ENCODE measurements around the gene FHOD1. TPM values are rescaled to one million over a fixed set of nuclear protein-coding genes. Genes with fewer than 3 reads are reported as not detected.

FHOD1 gene
- total RNA-seq, 1 donor from 2014 or later, result 2.6 TPM

DNA sequence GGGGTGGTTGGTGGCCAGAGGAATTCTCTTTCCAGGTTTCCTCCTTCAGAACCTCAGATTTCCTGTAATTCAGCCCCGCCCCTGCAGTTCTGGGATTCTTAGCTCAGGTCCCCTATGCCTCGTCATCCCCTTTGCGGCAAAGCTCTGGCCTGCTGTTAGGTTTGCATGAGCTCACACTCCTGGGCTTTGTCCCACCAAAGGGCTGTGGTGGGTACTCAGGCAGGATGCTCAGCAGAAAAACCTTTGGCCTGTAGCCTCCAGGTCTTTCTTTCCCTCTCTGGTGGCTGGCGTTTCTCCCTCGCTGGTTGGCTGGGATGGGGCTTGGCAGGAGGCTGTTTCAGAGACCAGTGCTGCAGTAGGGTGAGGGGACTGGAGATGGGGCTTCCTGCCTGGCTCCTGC lies 22.5 kb upstream of the FHOD1 start:
- TF ChIP-seq, protein P1, sequence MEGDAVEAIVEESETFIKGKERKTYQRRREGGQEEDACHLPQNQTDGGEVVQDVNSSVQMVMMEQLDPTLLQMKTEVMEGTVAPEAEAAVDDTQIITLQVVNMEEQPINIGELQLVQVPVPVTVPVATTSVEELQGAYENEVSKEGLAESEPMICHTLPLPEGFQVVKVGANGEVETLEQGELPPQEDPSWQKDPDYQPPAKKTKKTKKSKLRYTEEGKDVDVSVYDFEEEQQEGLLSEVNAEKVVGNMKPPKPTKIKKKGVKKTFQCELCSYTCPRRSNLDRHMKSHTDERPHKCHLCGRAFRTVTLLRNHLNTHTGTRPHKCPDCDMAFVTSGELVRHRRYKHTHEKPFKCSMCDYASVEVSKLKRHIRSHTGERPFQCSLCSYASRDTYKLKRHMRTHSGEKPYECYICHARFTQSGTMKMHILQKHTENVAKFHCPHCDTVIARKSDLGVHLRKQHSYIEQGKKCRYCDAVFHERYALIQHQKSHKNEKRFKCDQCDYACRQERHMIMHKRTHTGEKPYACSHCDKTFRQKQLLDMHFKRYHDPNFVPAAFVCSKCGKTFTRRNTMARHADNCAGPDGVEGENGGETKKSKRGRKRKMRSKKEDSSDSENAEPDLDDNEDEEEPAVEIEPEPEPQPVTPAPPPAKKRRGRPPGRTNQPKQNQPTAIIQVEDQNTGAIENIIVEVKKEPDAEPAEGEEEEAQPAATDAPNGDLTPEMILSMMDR (IDR thresholded peaks at IDR 0.05; ENCODE audit: insufficient read depth, low read length, severe bottlenecking), result no peak
- FAIRE-seq, result no peak
- Histone ChIP-seq H3K4me3 (ENCODE audit: low read depth, low read length) (no peak overlapping the region), H3K36me3 (ENCODE audit: control insufficient read depth, insufficient read depth, low read length) (no peaks in the 10 kb centered on the region), H3K27me3 (ENCODE audit: control insufficient read depth, insufficient read depth, low read length) (no peaks in the 10 kb centered on the region)
- DNase-seq (ENCODE audit: low read depth), result peak; percentile 46

DNA sequence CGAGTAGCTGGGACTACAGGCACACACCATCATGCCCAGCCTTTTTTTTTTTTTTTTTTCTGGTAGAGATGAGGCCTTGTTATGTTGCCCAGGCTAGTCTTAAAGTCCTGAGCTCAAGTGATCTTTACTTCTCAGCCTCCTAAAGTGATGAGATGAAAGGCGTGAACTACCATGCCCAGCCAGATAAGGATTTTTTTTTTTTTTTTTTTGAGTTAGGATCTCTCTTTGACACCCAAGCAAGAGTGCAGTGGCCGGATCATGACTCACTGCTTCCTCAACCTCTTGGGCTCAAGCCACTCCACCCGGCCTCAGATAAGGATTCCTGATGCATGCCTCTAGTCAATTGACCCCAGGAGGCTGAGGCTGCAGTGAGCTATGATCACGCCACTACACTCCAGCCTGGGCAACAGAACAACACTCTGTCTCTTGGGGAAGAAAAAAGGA lies 20.9 kb upstream of the FHOD1 start:
- no peak overlapping the region for H3K4me3 ChIP-seq (ENCODE audit: low read depth, low read length)
- DNase-seq (ENCODE audit: low read depth), result peak; percentile 77
- TF ChIP-seq, protein P1 (IDR thresholded peaks at IDR 0.05; ENCODE audit: insufficient read depth, low read length, severe bottlenecking), result no peak
- H3K36me3 ChIP-seq (ENCODE audit: control insufficient read depth, insufficient read depth, low read length), result no peaks in the 10 kb centered on the region
- H3K27me3 ChIP-seq (ENCODE audit: control insufficient read depth, insufficient read depth, low read length), result no peaks in the 10 kb centered on the region
- FAIRE-seq, result no peak

DNA sequence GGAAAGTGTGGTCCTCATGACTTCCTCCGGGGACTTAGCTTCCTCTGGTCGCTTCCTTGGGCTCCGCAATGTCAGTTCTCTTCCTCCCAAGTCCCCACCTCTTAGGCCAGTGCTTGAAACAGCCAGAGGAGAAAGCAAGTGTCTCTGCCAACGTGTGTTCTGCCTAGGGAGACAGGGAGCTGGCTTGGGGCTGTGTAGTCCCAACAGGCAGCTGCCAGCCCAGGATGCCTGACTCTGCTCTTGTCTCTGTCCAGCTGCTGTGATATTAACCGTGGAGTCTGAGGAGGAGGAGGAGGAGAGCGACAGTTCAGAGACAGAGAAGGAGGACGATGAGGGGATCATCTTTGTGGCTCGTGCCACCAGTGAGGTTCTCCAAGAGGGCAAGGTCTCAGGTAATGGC lies 18.6 kb upstream of the FHOD1 start:
- H3K27me3 ChIP-seq (ENCODE audit: control insufficient read depth, insufficient read depth, low read length), result no peaks in the 10 kb centered on the region
- TF ChIP-seq, protein P1 (IDR thresholded peaks at IDR 0.05; ENCODE audit: insufficient read depth, low read length, severe bottlenecking), result no peak
- no peak overlapping the region for H3K4me3 ChIP-seq (ENCODE audit: low read depth, low read length)
- H3K36me3 ChIP-seq (ENCODE audit: control insufficient read depth, insufficient read depth, low read length), result no peaks in the 10 kb centered on the region
- FAIRE-seq (no peak), DNase-seq (ENCODE audit: low read depth) (no peak)

DNA sequence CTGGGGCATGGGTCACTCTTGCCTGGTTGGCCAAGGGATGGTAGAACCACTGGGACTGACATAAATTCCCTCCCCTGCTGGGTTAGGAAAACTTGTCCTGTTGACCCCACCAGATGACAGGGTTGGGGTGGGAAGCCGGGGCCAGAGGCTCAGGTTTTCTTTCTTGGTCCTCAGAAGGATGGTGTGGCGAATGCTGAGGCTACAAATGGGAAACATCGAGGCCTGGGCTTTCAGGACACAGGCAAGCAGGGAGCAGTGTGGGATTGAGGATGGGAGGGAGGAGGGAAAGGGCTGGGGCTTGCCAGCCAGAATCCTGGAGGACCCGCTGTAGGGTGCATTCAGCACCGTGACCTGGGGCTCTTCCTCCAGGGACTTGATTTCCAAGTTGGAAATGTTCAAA lies 17.6 kb upstream of the FHOD1 start:
- FAIRE-seq (no peak), DNase-seq (ENCODE audit: low read depth) (no peak)
- H3K27me3 ChIP-seq (ENCODE audit: control insufficient read depth, insufficient read depth, low read length), result no peaks in the 10 kb centered on the region
- TF ChIP-seq, protein P1 (IDR thresholded peaks at IDR 0.05; ENCODE audit: insufficient read depth, low read length, severe bottlenecking), result no peak
- no peaks in the 10 kb centered on the region for H3K36me3 ChIP-seq (ENCODE audit: control insufficient read depth, insufficient read depth, low read length)
- H3K4me3 ChIP-seq (ENCODE audit: low read depth, low read length), result no peak overlapping the region

DNA sequence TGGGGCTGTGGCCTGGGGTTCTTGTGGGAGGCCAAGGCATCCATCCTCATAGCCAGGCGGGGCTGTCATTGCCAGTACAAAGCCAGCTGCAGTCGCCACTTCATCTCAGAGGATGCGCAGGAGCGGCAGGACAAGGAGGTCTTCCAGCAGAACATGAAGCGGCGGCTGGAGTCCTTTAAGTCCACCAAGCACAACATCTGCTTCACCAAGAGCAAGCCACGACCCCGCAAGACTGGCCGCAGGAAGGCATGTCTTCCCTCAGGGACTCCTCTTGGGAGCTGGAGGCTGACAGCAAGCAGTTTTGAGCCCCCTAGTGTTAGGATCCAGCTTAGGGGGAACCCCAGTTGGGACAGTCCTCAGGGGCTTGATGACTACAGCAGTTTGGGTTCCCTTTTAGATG lies 17.0 kb upstream of the FHOD1 start:
- DNase-seq (ENCODE audit: low read depth) (no peak), FAIRE-seq (no peak)
- Histone ChIP-seq H3K4me3 (ENCODE audit: low read depth, low read length) (no peak overlapping the region), H3K27me3 (ENCODE audit: control insufficient read depth, insufficient read depth, low read length) (no peaks in the 10 kb centered on the region), H3K36me3 (ENCODE audit: control insufficient read depth, insufficient read depth, low read length) (no peaks in the 10 kb centered on the region)
- TF ChIP-seq, protein P1 (IDR thresholded peaks at IDR 0.05; ENCODE audit: insufficient read depth, low read length, severe bottlenecking), result no peak

DNA sequence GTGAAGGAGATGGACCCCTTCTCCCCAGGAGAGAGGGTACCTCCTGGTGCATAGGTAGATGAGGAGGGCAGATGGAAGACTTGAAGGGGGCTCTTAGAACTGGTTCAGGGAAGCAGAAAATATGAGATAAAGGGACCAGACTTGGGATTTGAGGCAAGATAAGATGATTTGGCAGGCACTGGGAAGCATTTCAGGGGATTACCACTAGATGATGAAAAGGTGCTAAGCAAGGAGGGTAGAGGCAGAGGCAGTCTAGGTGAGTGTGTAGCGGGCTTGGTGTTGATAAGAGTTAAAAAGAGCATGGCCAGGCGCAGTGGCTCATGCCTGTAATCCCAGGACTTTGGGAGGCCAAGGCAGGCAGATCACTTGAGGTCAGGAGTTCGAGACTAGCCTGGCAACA lies 15.9 kb upstream of the FHOD1 start:
- TF ChIP-seq, protein P1 (IDR thresholded peaks at IDR 0.05; ENCODE audit: insufficient read depth, low read length, severe bottlenecking), result no peak
- H3K36me3 ChIP-seq (ENCODE audit: control insufficient read depth, insufficient read depth, low read length), result no peaks in the 10 kb centered on the region
- FAIRE-seq (no peak), DNase-seq (ENCODE audit: low read depth) (no peak)
- H3K27me3 ChIP-seq (ENCODE audit: control insufficient read depth, insufficient read depth, low read length), result no peaks in the 10 kb centered on the region
- H3K4me3 ChIP-seq (ENCODE audit: low read depth, low read length), result no peak overlapping the region
